ENCODE data around the gene CTTNBP2. TPM values are rescaled to one million over a fixed set of nuclear protein-coding genes. Genes with fewer than 3 reads are reported as not detected.

CTTNBP2 gene
- total RNA-seq, 1 donor from 2014 or later = 25.0 TPM

GRCh38 chr7:117808910-117809705, 64.1 kb downstream of the CTTNBP2 start:
- H3K27me3 ChIP-seq = no peaks in the 10 kb centered on the region
- H3K9me3 ChIP-seq = no peaks in the 10 kb centered on the region
- peaks cover 7% of the 10 kb centered on the region for H3K4me1 ChIP-seq
- no peak overlapping the region for H3K4me3 ChIP-seq
- intact Hi-C loops (cut with DNase I) = no loop called here
- H3K27ac ChIP-seq = no peak overlapping the region
- H3K36me3 ChIP-seq = peaks cover 0 to 5% of the 10 kb centered on the region in 2 donors
- DNase-seq (ENCODE audit: extremely low spot score in 2 of 2) = no peak
- TF ChIP-seq POLR2A (IDR thresholded peaks at IDR 0.05) (no peak), CTCF (IDR thresholded peaks at IDR 0.05) (no peak), POLR2AphosphoS5 (IDR thresholded peaks at IDR 0.05; ENCODE audit: insufficient read depth in 1 of 2, low read depth in 1 of 2) (no peak)

- H3K9me3 ChIP-seq = no peaks in the 10 kb centered on the region
- peaks cover 7% of the 10 kb centered on the region for H3K4me1 ChIP-seq
- TF ChIP-seq POLR2A (IDR thresholded peaks at IDR 0.05) (no peak), POLR2AphosphoS5 (IDR thresholded peaks at IDR 0.05; ENCODE audit: insufficient read depth in 1 of 2, low read depth in 1 of 2) (peak in 1 of 2 donors; percentile 63)
- peaks cover 0 to 5% of the 10 kb centered on the region in 2 donors for H3K36me3 ChIP-seq
- H3K4me3 ChIP-seq = no peak overlapping the region
- no peak overlapping the region for H3K27ac ChIP-seq
- intact Hi-C loops (cut with DNase I) = no loop called here
- DNase-seq (ENCODE audit: extremely low spot score in 2 of 2) = no peak
- H3K27me3 ChIP-seq = no peaks in the 10 kb centered on the region
Observed at GRCh38 chr7:117808341-117808757, 64.9 kb downstream of the CTTNBP2 start.

- Histone ChIP-seq H3K9me3 (no peaks in the 10 kb centered on the region), H3K27me3 (no peaks in the 10 kb centered on the region), H3K4me3 (no peak overlapping the region), H3K27ac (no peak overlapping the region), H3K4me1 (peaks cover 7% of the 10 kb centered on the region), H3K36me3 (peaks cover 0 to 5% of the 10 kb centered on the region in 2 donors)
- TF ChIP-seq POLR2A (IDR thresholded peaks at IDR 0.05) (no peak), POLR2AphosphoS5 (IDR thresholded peaks at IDR 0.05; ENCODE audit: insufficient read depth in 1 of 2, low read depth in 1 of 2) (no peak), CTCF (IDR thresholded peaks at IDR 0.05) (no peak)
- no peak for DNase-seq (ENCODE audit: extremely low spot score in 2 of 2)
- intact Hi-C loops (cut with DNase I) = no loop called here
Observed at GRCh38 chr7:117807676-117808075, 65.6 kb downstream of the CTTNBP2 start.

GRCh38 chr7:117806011-117806410, 67.2 kb downstream of the CTTNBP2 start:
- intact Hi-C loops (cut with DNase I) = no loop called here
- H3K27ac ChIP-seq = no peak overlapping the region
- no peaks in the 10 kb centered on the region for H3K27me3 ChIP-seq
- TF ChIP-seq POLR2A (IDR thresholded peaks at IDR 0.05) = no peak
- TF ChIP-seq CTCF (IDR thresholded peaks at IDR 0.05) = no peak
- no peak for TF ChIP-seq POLR2AphosphoS5 (IDR thresholded peaks at IDR 0.05; ENCODE audit: insufficient read depth in 1 of 2, low read depth in 1 of 2)
- H3K4me1 ChIP-seq = peaks cover 7% of the 10 kb centered on the region
- no peak overlapping the region for H3K4me3 ChIP-seq
- no peaks in the 10 kb centered on the region for H3K9me3 ChIP-seq
- no peak for DNase-seq (ENCODE audit: extremely low spot score in 2 of 2)
- peaks cover 0 to 5% of the 10 kb centered on the region in 2 donors for H3K36me3 ChIP-seq

- peaks cover 0 to 3% of the 10 kb centered on the region in 2 donors for H3K36me3 ChIP-seq
- intact Hi-C loops (cut with DNase I) = no loop called here
Observed at GRCh38 chr7:117805241-117805640, 68.0 kb downstream of the CTTNBP2 start.

More at GRCh38 chr7:117805241-117805640, 68.0 kb downstream of the CTTNBP2 start:
- no peaks in the 10 kb centered on the region for H3K27me3 ChIP-seq
- no peak overlapping the region for H3K4me3 ChIP-seq
- H3K9me3 ChIP-seq = no peaks in the 10 kb centered on the region
- H3K27ac ChIP-seq = no peak overlapping the region
- TF ChIP-seq POLR2A (IDR thresholded peaks at IDR 0.05) (no peak), CTCF (IDR thresholded peaks at IDR 0.05) (no peak), POLR2AphosphoS5 (IDR thresholded peaks at IDR 0.05; ENCODE audit: insufficient read depth in 1 of 2, low read depth in 1 of 2) (no peak)
- H3K4me1 ChIP-seq = peaks cover 7% of the 10 kb centered on the region
- no peak for DNase-seq (ENCODE audit: extremely low spot score in 2 of 2)
